Fibroblast of villous mesenchyme (primary cell): Measurements from ENCODE around the gene WDR88. TPM values are rescaled to one million over a fixed set of nuclear protein-coding genes. Genes with fewer than 3 reads are reported as not detected.
A peak's percentile ranks its signal among the peaks of the same experiment; 100 is the strongest.
"Not testable (repeated sequence)": the region's sequence is repeated elsewhere in the genome, so short reads cannot be mapped to it uniquely, and the experiment has no call there.

Experiments
- DNase-seq: peaks from one replicate; pipeline ENCODE4 v3.0.0-alpha.2; 2010; ENCODE audit warnings: low read depth
- H3K4me3 ChIP-seq: 2 replicates; pipeline ENCODE4 v1.5.1; 2011; ENCODE audit warnings: low read depth, mild to moderate bottlenecking, low read length
- total RNA-seq: library from RNA; depleted of rRNA; stranded (reverse); fragments of >200 nt; gene quantifications from 2 replicates; pipeline ENCODE4 v1.2.3, GENCODE V29; 2012
- TF ChIP-seq, protein P1 (sequence below): IDR thresholded peaks from 2 replicates; pipeline ENCODE4 v1.5.1; 2012; ENCODE audit warnings: low read depth, mild to moderate bottlenecking, low read length; ENCODE audit not compliant: insufficient read depth

Gene WDR88
- total RNA-seq, 1 donor = not detected

GRCh38 chr19:33125929-33126388 lies 6.0 kb upstream of the WDR88 start:
- TF ChIP-seq, protein P1, sequence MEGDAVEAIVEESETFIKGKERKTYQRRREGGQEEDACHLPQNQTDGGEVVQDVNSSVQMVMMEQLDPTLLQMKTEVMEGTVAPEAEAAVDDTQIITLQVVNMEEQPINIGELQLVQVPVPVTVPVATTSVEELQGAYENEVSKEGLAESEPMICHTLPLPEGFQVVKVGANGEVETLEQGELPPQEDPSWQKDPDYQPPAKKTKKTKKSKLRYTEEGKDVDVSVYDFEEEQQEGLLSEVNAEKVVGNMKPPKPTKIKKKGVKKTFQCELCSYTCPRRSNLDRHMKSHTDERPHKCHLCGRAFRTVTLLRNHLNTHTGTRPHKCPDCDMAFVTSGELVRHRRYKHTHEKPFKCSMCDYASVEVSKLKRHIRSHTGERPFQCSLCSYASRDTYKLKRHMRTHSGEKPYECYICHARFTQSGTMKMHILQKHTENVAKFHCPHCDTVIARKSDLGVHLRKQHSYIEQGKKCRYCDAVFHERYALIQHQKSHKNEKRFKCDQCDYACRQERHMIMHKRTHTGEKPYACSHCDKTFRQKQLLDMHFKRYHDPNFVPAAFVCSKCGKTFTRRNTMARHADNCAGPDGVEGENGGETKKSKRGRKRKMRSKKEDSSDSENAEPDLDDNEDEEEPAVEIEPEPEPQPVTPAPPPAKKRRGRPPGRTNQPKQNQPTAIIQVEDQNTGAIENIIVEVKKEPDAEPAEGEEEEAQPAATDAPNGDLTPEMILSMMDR = peak; percentile 84
- no peak overlapping the region for H3K4me3 ChIP-seq
- peak; percentile 73 for DNase-seq

GRCh38 chr19:33126712-33127111 lies 5.2 kb upstream of the WDR88 start:
- not testable (repeated sequence) for DNase-seq, H3K4me3 ChIP-seq

GRCh38 chr19:33129901-33130300 lies 2.0 kb upstream of the WDR88 start:
- no peak for DNase-seq
- no peak overlapping the region for H3K4me3 ChIP-seq
- TF ChIP-seq, protein P1 = no peak

- no peak for DNase-seq
- TF ChIP-seq, protein P1 = no peak
- H3K4me3 ChIP-seq = no peak overlapping the region
These were observed 1.5 kb upstream of the WDR88 start for GRCh38 chr19:33130433-33130832.

GRCh38 chr19:33132425-33132824 lies 511 bp downstream of the WDR88 start:
- no peak for DNase-seq
- H3K4me3 ChIP-seq = no peak overlapping the region
- TF ChIP-seq, protein P1 = peak; percentile 5

- no peak overlapping the region for H3K4me3 ChIP-seq
- peak; percentile 60 for DNase-seq
- TF ChIP-seq, protein P1 = no peak
These were observed 1.6 kb downstream of the WDR88 start for GRCh38 chr19:33133438-33134031.

GRCh38 chr19:33134571-33135041 lies 2.7 kb downstream of the WDR88 start:
- TF ChIP-seq, protein P1 = no peak
- H3K4me3 ChIP-seq = no peak overlapping the region
- DNase-seq = no peak
